HG03095 (cell line): Measurements from ENCODE around the gene CSF2.
A peak's percentile ranks its signal among the peaks of the same experiment; 100 is the strongest.

Experiments
- ATAC-seq: cut with Tn5 transposase; IDR thresholded peaks from one replicate; pipeline ENCODE4 v1.9.1; 2021; ENCODE audit warnings: moderate library complexity; ENCODE audit not compliant: unreplicated experiment

Gene CSF2

GRCh38 chr5:132086277-132086794 is 12.7 kb downstream of the CSF2 start:
- no peak for ATAC-seq

DNA sequence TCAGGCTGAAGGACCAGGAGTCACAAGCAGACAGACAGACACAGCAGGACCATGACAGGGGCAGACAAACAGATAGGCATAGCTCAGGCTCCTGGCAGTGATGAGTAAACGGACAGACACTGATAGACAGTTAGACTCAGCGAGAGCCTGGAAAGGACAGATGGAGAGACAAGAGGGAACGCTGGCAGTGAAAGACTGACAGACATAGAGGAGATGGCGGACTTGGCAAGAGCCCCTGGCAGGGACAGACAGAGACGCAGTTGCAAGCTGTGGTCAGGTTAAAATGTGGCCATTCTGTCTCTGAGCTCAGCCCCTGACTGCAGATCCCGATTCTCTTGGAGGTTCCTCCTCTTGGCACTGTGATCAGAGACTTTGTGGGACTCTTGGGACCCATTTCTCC is 13.6 kb downstream of the CSF2 start:
- no peak for ATAC-seq

DNA sequence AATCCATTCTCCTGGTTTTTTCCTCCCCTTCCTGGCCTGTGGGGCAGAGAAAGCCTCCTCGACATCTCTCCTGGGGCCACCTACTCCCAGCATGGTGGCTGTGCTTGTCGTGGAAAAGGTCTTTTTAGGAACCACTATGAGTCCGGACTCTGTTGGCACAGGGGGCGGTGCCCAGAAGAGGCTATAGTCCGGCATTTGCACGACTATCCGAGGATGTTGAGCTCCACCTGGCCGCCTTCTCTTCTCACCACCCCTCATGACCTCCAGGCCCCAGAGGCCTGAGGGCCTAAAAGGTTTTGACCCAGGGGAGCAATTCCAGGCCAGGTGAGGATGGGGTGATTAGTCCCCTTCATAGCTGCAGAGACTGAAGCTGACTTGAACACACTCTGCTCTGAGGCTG is 14.1 kb downstream of the CSF2 start:
- ATAC-seq: no peak

DNA sequence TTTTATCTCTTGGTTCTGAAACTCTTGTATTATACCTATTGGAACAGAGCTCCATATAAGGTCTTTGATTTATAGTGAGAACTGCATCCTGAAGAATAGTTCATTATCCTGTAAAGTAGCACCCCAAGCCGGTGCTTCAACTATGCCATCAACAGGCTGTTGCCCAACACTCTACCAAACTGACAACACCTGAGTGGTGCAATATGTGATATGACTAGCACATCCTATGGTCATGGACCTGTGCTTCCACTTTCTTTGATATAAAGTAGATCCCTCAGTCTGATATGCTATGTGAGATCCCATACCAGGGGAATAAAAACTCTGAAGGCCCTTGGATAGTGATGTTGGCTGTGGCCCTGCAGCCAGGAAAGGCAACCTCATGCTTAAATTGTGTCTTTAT is 15.8 kb downstream of the CSF2 start:
- no peak for ATAC-seq

DNA sequence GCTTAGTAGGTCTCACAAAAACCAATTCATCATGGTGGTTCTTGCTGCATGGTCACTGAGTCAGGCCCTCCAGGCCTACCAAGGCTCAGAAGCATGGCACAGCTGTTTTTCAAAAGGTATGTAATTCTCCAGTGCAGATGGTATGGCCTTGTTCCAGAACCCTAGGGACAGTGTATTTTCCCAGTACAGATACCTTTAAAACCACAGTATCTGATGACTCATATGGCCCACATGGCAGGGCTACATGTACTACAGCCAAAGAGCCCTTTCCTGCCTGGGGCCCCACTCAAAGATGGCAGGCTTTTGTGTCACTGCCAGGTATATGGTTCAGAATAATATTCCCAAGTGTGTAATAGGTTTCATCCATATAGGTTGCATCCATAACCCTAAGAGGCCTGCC is 16.5 kb downstream of the CSF2 start:
- no peak for ATAC-seq

DNA sequence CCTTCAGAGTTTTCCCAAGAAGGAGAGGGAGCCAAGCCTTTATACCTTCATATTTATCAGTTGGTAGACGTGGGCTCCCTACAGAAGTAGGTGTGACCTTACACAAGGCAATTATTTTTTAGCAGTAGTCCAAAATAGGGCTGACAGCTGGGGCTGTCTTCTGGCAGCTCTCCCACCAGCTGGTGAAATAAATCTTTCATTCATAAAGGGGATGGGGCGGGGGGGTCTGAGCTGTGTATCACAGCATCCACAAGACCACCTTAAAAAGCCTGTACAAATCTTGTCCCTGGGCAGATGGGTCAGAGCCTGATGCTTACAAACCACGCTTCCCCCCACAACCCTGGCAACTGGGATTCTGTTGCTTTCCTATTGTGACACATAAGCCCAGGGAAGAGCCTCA is 19.7 kb downstream of the CSF2 start:
- ATAC-seq: no peak

GRCh38 chr5:132094393-132095076 is 20.9 kb downstream of the CSF2 start:
- no peak for ATAC-seq

GRCh38 chr5:132095077-132095410 is 21.5 kb downstream of the CSF2 start:
- ATAC-seq: no peak

GRCh38 chr5:132095424-132095972 is 21.9 kb downstream of the CSF2 start:
- ATAC-seq: no peak

GRCh38 chr5:132096904-132097303 is 23.3 kb downstream of the CSF2 start:
- ATAC-seq: no peak

DNA sequence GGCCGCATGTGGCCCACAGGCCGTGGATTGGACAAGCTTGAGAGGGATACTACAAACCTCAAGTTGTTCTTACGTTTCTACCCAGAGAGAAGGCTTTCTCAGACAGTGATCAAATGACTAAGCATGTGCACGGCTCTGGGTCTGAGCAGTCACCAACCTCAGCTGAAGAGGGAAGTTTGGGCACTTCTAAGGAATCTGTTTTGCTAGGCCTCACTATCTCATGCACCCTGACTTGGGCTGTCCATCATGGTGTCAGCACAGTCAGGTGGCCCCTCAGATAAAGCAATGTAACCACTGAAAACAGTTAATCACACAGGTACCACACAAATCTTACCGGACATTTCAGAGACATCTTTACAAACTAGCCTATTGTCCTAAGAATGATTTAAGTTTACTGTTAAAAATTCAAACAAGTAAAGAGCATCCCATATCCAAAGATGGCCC is 24.6 kb downstream of the CSF2 start:
- no peak for ATAC-seq

- ATAC-seq: no peak
Measured at GRCh38 chr5:132098621-132099020, 25.0 kb downstream of the CSF2 start.

- ATAC-seq: no peak
Measured at GRCh38 chr5:132099076-132099748, 25.6 kb downstream of the CSF2 start.

DNA sequence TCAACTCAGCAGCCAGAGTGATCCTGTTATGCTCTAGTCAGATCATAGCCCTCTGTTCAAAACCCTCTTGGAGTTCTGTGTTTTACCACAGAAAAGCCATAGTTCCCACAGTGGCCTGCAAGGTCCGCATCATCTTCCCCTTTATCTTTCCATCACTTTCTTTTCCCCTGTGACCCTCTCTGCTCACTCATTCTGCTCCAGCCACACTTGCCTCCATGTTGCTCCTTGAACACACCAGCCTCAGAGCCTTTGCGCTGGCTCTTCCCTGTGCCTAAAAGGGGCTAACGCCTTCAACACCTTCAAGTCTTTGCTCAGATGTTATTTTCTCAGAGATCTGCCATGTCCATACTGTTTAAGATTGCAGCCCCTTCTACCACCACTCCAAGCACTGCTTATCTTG is 26.3 kb downstream of the CSF2 start:
- ATAC-seq: no peak

DNA sequence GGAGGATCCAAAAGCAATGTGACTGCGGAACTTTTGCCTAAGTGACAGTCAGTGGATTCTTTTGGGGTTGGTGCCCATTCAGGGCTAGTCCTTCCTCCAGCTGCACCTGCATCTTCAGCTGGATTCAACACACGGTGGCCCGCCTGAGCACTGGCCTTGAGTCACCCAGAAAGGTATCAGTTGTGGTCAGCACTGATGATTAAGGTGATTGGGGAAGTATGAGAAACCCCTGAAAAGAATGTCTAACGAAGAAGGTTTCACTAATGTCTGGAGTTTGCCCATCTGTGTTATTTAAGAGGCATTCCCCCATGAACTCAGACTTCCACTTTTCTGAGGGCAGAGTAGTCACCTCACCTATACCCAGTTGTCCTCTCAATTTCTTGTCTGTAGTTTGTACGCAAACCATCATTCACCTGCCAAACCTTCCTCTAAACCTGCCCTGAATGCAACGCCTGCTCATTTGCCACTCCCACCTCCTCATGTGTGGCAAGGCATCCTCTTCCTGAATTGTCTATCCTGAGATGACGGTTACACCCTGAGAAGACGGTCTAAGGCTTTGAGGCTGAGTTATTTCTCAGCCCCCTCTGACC is 27.2 kb downstream of the CSF2 start:
- ATAC-seq: peak; percentile 39

DNA sequence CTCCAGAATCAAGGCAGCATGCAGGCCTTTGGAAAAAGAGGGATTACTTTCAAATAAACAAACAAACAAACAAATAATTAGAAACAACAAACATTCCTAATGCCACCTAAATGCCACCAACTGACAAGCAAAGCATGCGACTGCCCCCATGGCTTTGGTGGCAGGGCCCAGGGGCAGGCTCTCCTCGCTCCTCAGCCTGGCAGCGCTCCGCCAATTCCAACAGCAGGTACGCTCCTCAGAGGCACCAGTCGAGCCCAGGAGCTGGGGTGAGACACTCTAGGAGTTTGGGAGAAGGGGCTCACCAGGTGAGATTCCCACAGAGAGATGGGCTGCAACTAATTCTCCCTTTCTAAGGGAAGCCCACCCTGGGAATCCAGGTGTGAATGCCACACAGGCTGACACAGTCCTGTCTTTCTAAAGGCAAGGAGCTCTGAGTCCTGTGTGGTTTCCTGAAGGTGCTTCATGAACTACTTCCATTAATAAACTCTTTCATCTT is 27.8 kb downstream of the CSF2 start:
- no peak for ATAC-seq

- ATAC-seq: no peak
Measured at GRCh38 chr5:132102101-132102701, 28.6 kb downstream of the CSF2 start.

- no peak for ATAC-seq
Measured at GRCh38 chr5:132102944-132103331, 29.3 kb downstream of the CSF2 start.

GRCh38 chr5:132103332-132103951 is 29.9 kb downstream of the CSF2 start:
- peak; percentile 74 for ATAC-seq

- ATAC-seq: peak; percentile 14
Measured at GRCh38 chr5:132103969-132104391, 30.4 kb downstream of the CSF2 start.

DNA sequence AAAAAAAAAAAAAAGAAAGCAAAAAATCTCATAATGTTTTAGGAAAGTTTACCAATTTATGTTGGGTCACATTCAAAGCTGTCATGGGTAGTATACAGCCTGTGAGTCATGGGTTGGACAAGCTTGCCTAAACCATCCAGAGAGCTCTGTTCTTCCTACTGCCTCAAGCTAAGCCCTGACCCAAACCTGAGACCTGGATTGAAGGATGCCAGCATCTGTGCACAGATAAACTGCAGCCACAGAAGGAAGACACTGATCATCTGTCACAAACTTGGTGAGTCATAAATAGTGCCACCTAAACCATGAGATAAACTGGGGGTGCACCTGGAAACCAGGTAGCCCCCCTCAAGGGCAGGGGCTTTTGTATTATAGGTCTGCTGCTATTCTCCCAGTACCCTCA is 31.0 kb downstream of the CSF2 start:
- no peak for ATAC-seq
